ENCODE measurements around the gene UBE2J2. TPM values are rescaled to one million over a fixed set of nuclear protein-coding genes. Genes with fewer than 3 reads are reported as not detected.

UBE2J2 gene
- total and polyA plus RNA-seq, 10 donors, result 39.1 to 69.7 (median 55.3) TPM

- Histone ChIP-seq H3K4me1 (peaks cover 0 to 68% (median 36%) of the 10 kb centered on the region in 6 donors), H3K36me3 (peaks cover 0 to 100% (median 71%) of the 10 kb centered on the region in 6 donors), H3K27ac (peak overlapping the region in 7 of 8 donors; percentile 4 to 73 (median 52)), H3K9me3 (no peaks in the 10 kb centered on the region), H3K27me3 (replicated peaks in 1 of 7) (no peaks in the 10 kb centered on the region), H3K4me3 (no peak overlapping the region)
- intact Hi-C loops (cut with DNase I; ENCODE audit: low total_unique reads), result no loop called here
- TF ChIP-seq CTCF (IDR thresholded peaks at IDR 0.05 in 8 of 11, conservative IDR thresholded peaks at IDR 0.05 in 3 of 11) (no peak), POLR2A (IDR thresholded peaks at IDR 0.05) (no peak), POLR2AphosphoS5 (IDR thresholded peaks at IDR 0.05) (peak in 2 of 3 donors; percentile 35 to 39)
- no peak for DNase-seq
- 48 to 69% (median 51%) methylated on average over 16 of the region's 16 CpGs for WGBS, 5 donors
Observed at GRCh38 chr1:1260843-1261560, 12.7 kb downstream of the UBE2J2 start.

- H3K4me3 ChIP-seq, result no peak overlapping the region
- peak overlapping the region in 6 of 8 donors; percentile 17 to 73 (median 54) for H3K27ac ChIP-seq
- DNase-seq, result peak; percentile 75
- intact Hi-C loops (cut with DNase I; ENCODE audit: low total_unique reads), result no loop called here
- H3K36me3 ChIP-seq, result peaks cover 0 to 100% (median 74%) of the 10 kb centered on the region in 6 donors
- H3K4me1 ChIP-seq, result peaks cover 0 to 65% (median 35%) of the 10 kb centered on the region in 6 donors
- H3K9me3 ChIP-seq, result no peaks in the 10 kb centered on the region
- H3K27me3 ChIP-seq (replicated peaks in 1 of 7), result no peaks in the 10 kb centered on the region
- TF ChIP-seq POLR2A (IDR thresholded peaks at IDR 0.05) (no peak), POLR2AphosphoS5 (IDR thresholded peaks at IDR 0.05) (peak in 2 of 3 donors; percentile 36 to 51)
- WGBS, 5 donors, result 58 to 77% (median 63%) methylated on average over 20 to 26 of the region's 26 CpGs
Observed at GRCh38 chr1:1259951-1260600, 13.6 kb downstream of the UBE2J2 start.

GRCh38 chr1:1259540-1259939 lies 14.1 kb downstream of the UBE2J2 start:
- no peak for DNase-seq
- H3K4me3 ChIP-seq, result no peak overlapping the region
- no peaks in the 10 kb centered on the region for H3K9me3 ChIP-seq
- TF ChIP-seq CTCF (IDR thresholded peaks at IDR 0.05 in 8 of 11, conservative IDR thresholded peaks at IDR 0.05 in 3 of 11) (no peak), POLR2AphosphoS5 (IDR thresholded peaks at IDR 0.05) (no peak), POLR2A (IDR thresholded peaks at IDR 0.05) (no peak)
- intact Hi-C loops (cut with DNase I; ENCODE audit: low total_unique reads), result no loop called here
- H3K4me1 ChIP-seq, result peaks cover 0 to 59% (median 33%) of the 10 kb centered on the region in 6 donors
- H3K27ac ChIP-seq, result peak overlapping the region in 2 of 8 donors; percentile 71 to 73
- no peaks in the 10 kb centered on the region for H3K27me3 ChIP-seq (replicated peaks in 1 of 7)
- WGBS, 5 donors, result 91 to 95% (median 95%) methylated on average over 18 of the region's 18 CpGs
- H3K36me3 ChIP-seq, result peaks cover 0 to 100% (median 74%) of the 10 kb centered on the region in 6 donors

- TF ChIP-seq CTCF (IDR thresholded peaks at IDR 0.05 in 8 of 11, conservative IDR thresholded peaks at IDR 0.05 in 3 of 11) (no peak), POLR2AphosphoS5 (IDR thresholded peaks at IDR 0.05) (peak; percentile 19 to 69 (median 50)), POLR2A (IDR thresholded peaks at IDR 0.05) (no peak)
- H3K27ac ChIP-seq, result no peak overlapping the region
- 93 to 98% (median 96%) methylated on average over 15 to 22 of the region's 22 CpGs for WGBS, 5 donors
- intact Hi-C loops (cut with DNase I; ENCODE audit: low total_unique reads), result no loop called here
- no peaks in the 10 kb centered on the region for H3K27me3 ChIP-seq (replicated peaks in 1 of 7)
- no peak overlapping the region for H3K4me3 ChIP-seq
- H3K36me3 ChIP-seq, result peaks cover 0 to 100% (median 74%) of the 10 kb centered on the region in 6 donors
- H3K4me1 ChIP-seq, result peaks cover 0 to 56% (median 32%) of the 10 kb centered on the region in 6 donors
- H3K9me3 ChIP-seq, result no peaks in the 10 kb centered on the region
- DNase-seq, result no peak
Observed at GRCh38 chr1:1259119-1259488, 14.6 kb downstream of the UBE2J2 start.

All from spleen (tissue), 11 donors.